Fibroblast of skin of back (primary cell): Measurements from ENCODE around the gene BCAS3.

Experiments used
- DNase-seq: peaks from one replicate; pipeline ENCODE4 v3.0.0-alpha.2; 2013

BCAS3 gene

GRCh38 chr17:61073799-61074513, 396.3 kb downstream of the BCAS3 start:
- DNase-seq, result peak; percentile 21

GRCh38 chr17:61075988-61076387, 398.3 kb downstream of the BCAS3 start:
- no peak for DNase-seq

GRCh38 chr17:61076621-61077031, 399.0 kb downstream of the BCAS3 start:
- peak; percentile 69 for DNase-seq

- no peak for DNase-seq
Observed at GRCh38 chr17:61081959-61082358, 404.3 kb downstream of the BCAS3 start.

GRCh38 chr17:61084260-61084659, 406.6 kb downstream of the BCAS3 start:
- DNase-seq, result no peak

- DNase-seq, result no peak
Observed at GRCh38 chr17:61087024-61087423, 409.4 kb downstream of the BCAS3 start.

GRCh38 chr17:61088556-61088955, 410.9 kb downstream of the BCAS3 start:
- no peak for DNase-seq

GRCh38 chr17:61091096-61091495, 413.4 kb downstream of the BCAS3 start:
- DNase-seq, result no peak

- no peak for DNase-seq
Observed at GRCh38 chr17:61097781-61098180, 420.1 kb downstream of the BCAS3 start.

GRCh38 chr17:61106354-61106753, 428.7 kb downstream of the BCAS3 start:
- DNase-seq, result no peak

- DNase-seq, result no peak
Observed at GRCh38 chr17:61116577-61116976, 438.9 kb downstream of the BCAS3 start.

GRCh38 chr17:61117983-61118382, 440.3 kb downstream of the BCAS3 start:
- DNase-seq, result no peak

GRCh38 chr17:61118871-61119270, 441.2 kb downstream of the BCAS3 start:
- no peak for DNase-seq

GRCh38 chr17:61122326-61122913, 444.8 kb downstream of the BCAS3 start:
- DNase-seq, result peak; percentile 27

- DNase-seq, result no peak
Observed at GRCh38 chr17:61124562-61124961, 446.9 kb downstream of the BCAS3 start.

- DNase-seq, result no peak
Observed at GRCh38 chr17:61126473-61127249, 449.0 kb downstream of the BCAS3 start.

- peak; percentile 35 for DNase-seq
Observed at GRCh38 chr17:61127960-61128359, 450.3 kb downstream of the BCAS3 start.

- DNase-seq, result peak; percentile 27
Observed at GRCh38 chr17:61128661-61129115, 451.0 kb downstream of the BCAS3 start.

- DNase-seq, result no peak
Observed at GRCh38 chr17:61129267-61130254, 451.9 kb downstream of the BCAS3 start.

GRCh38 chr17:61130330-61130729, 452.7 kb downstream of the BCAS3 start:
- no peak for DNase-seq

- no peak for DNase-seq
Observed at GRCh38 chr17:61131585-61131984, 453.9 kb downstream of the BCAS3 start.

GRCh38 chr17:61132524-61132923, 454.9 kb downstream of the BCAS3 start:
- DNase-seq, result no peak
